Activated naive CD4-positive, alpha-beta T cell (primary cell): ENCODE data around the gene EPHA2.
"Not testable (repeated sequence)": the region's sequence is repeated elsewhere in the genome, so short reads cannot be mapped to it uniquely, and the experiment has no call there.

Source experiments
- DNase-seq, 4 experiments: peaks; one replicate each; lab custom pipeline; 2025; lab: John Stamatoyannopoulos, UW

Gene EPHA2

GRCh38 chr1:16155537-16156410 lies at the start of gene EPHA2:
Gene EPHA2, minus strand, starts transcription at chr1:16156069. Its CDS starts 137 bp downstream, at chr1:16155932.
- no peak for DNase-seq

- DNase-seq, result no peak
These were observed 49.4 kb upstream of the EPHA2 start for GRCh38 chr1:16205334-16205671.

- DNase-seq, result peak in 2 of 4 experiments; percentile 5 to 21
These were observed 48.9 kb upstream of the EPHA2 start for GRCh38 chr1:16204634-16205333.

GRCh38 chr1:16204216-16204615 lies 48.3 kb upstream of the EPHA2 start:
- no peak for DNase-seq

- no peak for DNase-seq
These were observed 47.7 kb upstream of the EPHA2 start for GRCh38 chr1:16203550-16203949.

GRCh38 chr1:16202281-16203210 lies 46.7 kb upstream of the EPHA2 start:
- DNase-seq, result no peak

GRCh38 chr1:16199700-16200099 lies 43.8 kb upstream of the EPHA2 start:
- DNase-seq, result no peak

GRCh38 chr1:16199157-16199501 lies 43.3 kb upstream of the EPHA2 start:
- DNase-seq, result no peak

GRCh38 chr1:16198444-16199156 lies 42.7 kb upstream of the EPHA2 start:
- no peak for DNase-seq

- DNase-seq, result no peak
These were observed 41.0 kb upstream of the EPHA2 start for GRCh38 chr1:16196874-16197273.

GRCh38 chr1:16196139-16196538 lies 40.3 kb upstream of the EPHA2 start:
- not testable (repeated sequence) for DNase-seq

GRCh38 chr1:16195518-16195905 lies 39.6 kb upstream of the EPHA2 start:
- DNase-seq, result no peak

GRCh38 chr1:16191916-16192546 lies 36.2 kb upstream of the EPHA2 start:
- no peak for DNase-seq

GRCh38 chr1:16191309-16191708 lies 35.4 kb upstream of the EPHA2 start:
- no peak for DNase-seq

GRCh38 chr1:16189921-16190621 lies 34.2 kb upstream of the EPHA2 start:
- no peak for DNase-seq

- DNase-seq, result no peak
These were observed 33.1 kb upstream of the EPHA2 start for GRCh38 chr1:16189003-16189402.

- peak; percentile 48 to 77 (median 68) for DNase-seq
These were observed 32.0 kb upstream of the EPHA2 start for GRCh38 chr1:16187748-16188401.

GRCh38 chr1:16186655-16187235 lies 30.9 kb upstream of the EPHA2 start:
- no peak for DNase-seq

GRCh38 chr1:16184557-16185303 lies 28.9 kb upstream of the EPHA2 start:
- no peak for DNase-seq
